ENCODE measurements around the gene USP28. TPM values are rescaled to one million over a fixed set of nuclear protein-coding genes. Genes with fewer than 3 reads are reported as not detected.

Gene USP28
- total RNA-seq, 6 experiments from 2014 or later: 15.4 to 21.5 (median 17.8) TPM

GRCh38 chr11:113867843-113868503, 7.4 kb downstream of the USP28 start:
- no peak for TF ChIP-seq CTCF (IDR thresholded peaks at IDR 0.05)
- Mint-ChIP-seq H3K4me1 (ENCODE audit: low read depth) (peaks cover 4% of the 10 kb centered on the region), H3K27ac (no peak overlapping the region), H3K27me3 (ENCODE audit: insufficient read depth) (no peaks in the 10 kb centered on the region), H3K36me3 (ENCODE audit: low read depth) (peaks cover 21% of the 10 kb centered on the region; the same call in 1 of the 2 replicates), H3K9me3 (no peaks in the 10 kb centered on the region), H3K4me3 (no peak overlapping the region)
- DNase-seq: no peak

GRCh38 chr11:113865873-113866272, 9.5 kb downstream of the USP28 start:
- Mint-ChIP-seq H3K36me3 (ENCODE audit: low read depth) (peaks cover 16% of the 10 kb centered on the region; the same call in 1 of the 2 replicates), H3K9me3 (no peaks in the 10 kb centered on the region), H3K4me3 (no peak overlapping the region), H3K4me1 (ENCODE audit: low read depth) (peaks cover 10% of the 10 kb centered on the region), H3K27me3 (ENCODE audit: insufficient read depth) (no peaks in the 10 kb centered on the region), H3K27ac (no peak overlapping the region)
- TF ChIP-seq CTCF (IDR thresholded peaks at IDR 0.05): no peak
- no peak for DNase-seq

- Mint-ChIP-seq H3K27ac (no peak overlapping the region), H3K27me3 (ENCODE audit: insufficient read depth) (no peaks in the 10 kb centered on the region), H3K36me3 (ENCODE audit: low read depth) (peaks cover 16% of the 10 kb centered on the region; the same call in 1 of the 2 replicates), H3K4me3 (no peak overlapping the region), H3K9me3 (no peaks in the 10 kb centered on the region), H3K4me1 (ENCODE audit: low read depth) (peaks cover 10% of the 10 kb centered on the region)
- DNase-seq: no peak
- no peak for TF ChIP-seq CTCF (IDR thresholded peaks at IDR 0.05)
Measured at GRCh38 chr11:113864410-113864809, 11.0 kb downstream of the USP28 start.

GRCh38 chr11:113862435-113862834, 12.9 kb downstream of the USP28 start:
- Mint-ChIP-seq H3K27ac (peak overlapping the region; percentile 44), H3K4me1 (ENCODE audit: low read depth) (peaks cover 10% of the 10 kb centered on the region), H3K27me3 (ENCODE audit: insufficient read depth) (no peaks in the 10 kb centered on the region), H3K36me3 (ENCODE audit: low read depth) (peaks cover 16% of the 10 kb centered on the region; the same call in 1 of the 2 replicates), H3K4me3 (peak overlapping the region; percentile 9; the same call in 1 of the 2 replicates), H3K9me3 (no peaks in the 10 kb centered on the region)
- no peak for TF ChIP-seq CTCF (IDR thresholded peaks at IDR 0.05)
- DNase-seq: peak; percentile 12

- TF ChIP-seq CTCF (IDR thresholded peaks at IDR 0.05): no peak
- H3K27me3 Mint-ChIP-seq (ENCODE audit: insufficient read depth): no peaks in the 10 kb centered on the region
- H3K36me3 Mint-ChIP-seq (ENCODE audit: low read depth): peaks cover 4% of the 10 kb centered on the region; the same call in 1 of the 2 replicates
- H3K9me3 Mint-ChIP-seq: no peaks in the 10 kb centered on the region
- DNase-seq: no peak
- H3K4me3 Mint-ChIP-seq: no peak overlapping the region
- peaks cover 17% of the 10 kb centered on the region for H3K4me1 Mint-ChIP-seq (ENCODE audit: low read depth)
- H3K27ac Mint-ChIP-seq: no peak overlapping the region
Measured at GRCh38 chr11:113859665-113860064, 15.7 kb downstream of the USP28 start.

Measured in HFFc6 (cell line).